H1 (cell line): ENCODE results near the gene TMEM164. TPM values are rescaled to one million over a fixed set of nuclear protein-coding genes. Genes with fewer than 3 reads are reported as not detected.

Experiments
- CTCF ChIA-PET: fragments of 300-600 bp; sonication (Branson Sonifier 250); formaldehyde crosslinking; loops from one replicate; lab custom pipeline; 2021; ENCODE audit not compliant: partially characterized antibody; lab: Charles Lee
- POLR2A ChIA-PET: fragments of 300-600 bp; sonication (Branson Sonifier 250); formaldehyde crosslinking; loops from one replicate; lab custom pipeline; 2021; ENCODE audit warnings: inconsistent platforms; ENCODE audit not compliant: partially characterized antibody; lab: Charles Lee
- DNase-seq, 2 experiments: peaks; one replicate each; pipeline versions ENCODE4 v3.0.0 to v3.0.0-alpha.2; 2010 to 2022; ENCODE audit warnings: low spot score in 2 of 2, low read depth in 1 of 2, mixed read lengths in 1 of 2
- FAIRE-seq: peaks from 2 replicates; lab custom pipeline; 2011; peaks lifted over from hg19 to GRCh38; lab: Jason Lieb, UNC
- H2AFZ ChIP-seq: 2 replicates; pipeline ENCODE4 v1.8.1; 2012; ENCODE audit warnings: low read length, inconsistent platforms
- H2AK5ac ChIP-seq: 2 replicates; pipeline ENCODE4 v1.6.1; 2013; ENCODE audit warnings: low read depth, low read length
- H2BK120ac ChIP-seq: replicated peaks from 2 replicates; pipeline ENCODE3; 2013; ENCODE audit warnings: low read depth, low read length, inconsistent platforms
- H2BK12ac ChIP-seq: 2 replicates; pipeline ENCODE4 v1.6.1; 2013; ENCODE audit warnings: low read depth, low read length
- H2BK15ac ChIP-seq: 2 replicates; pipeline ENCODE4 v1.6.1; 2013; ENCODE audit warnings: low read length
- H2BK20ac ChIP-seq: 2 replicates; pipeline ENCODE4 v1.6.1; 2013; ENCODE audit warnings: low read length
- H2BK5ac ChIP-seq: 2 replicates; pipeline ENCODE4 v1.6.1; 2013; ENCODE audit warnings: low read depth, low read length
- H3K14ac ChIP-seq: 2 replicates; pipeline ENCODE4 v1.6.1; 2013; ENCODE audit warnings: inconsistent platforms; ENCODE audit not compliant: insufficient read length
- H3K18ac ChIP-seq: 2 replicates; pipeline ENCODE4 v1.6.1; 2013; ENCODE audit warnings: low read length; ENCODE audit errors: extremely low read depth
- H3K23ac ChIP-seq: 2 replicates; pipeline ENCODE4 v1.6.1; 2013; ENCODE audit warnings: inconsistent platforms; ENCODE audit not compliant: insufficient read length
- H3K23me2 ChIP-seq: 2 replicates; pipeline ENCODE4 v1.6.1; 2013; ENCODE audit warnings: low read depth, low read length
- H3K27ac ChIP-seq: 2 replicates; pipeline ENCODE4 v1.6.1; 2011; ENCODE audit warnings: low read depth, low read length, inconsistent platforms
- H3K27me3 ChIP-seq, 4 experiments: replicated peaks in 1 of 4; 1 replicate in 1 of 4; 2 replicates in 3 of 4; pipeline versions ENCODE4 v1.6.1 to v1.8.1; 2011 to 2013; ENCODE audit warnings: low read length in 3 of 4, mild to moderate bottlenecking in 3 of 4, inconsistent platforms in 2 of 4, mixed read lengths in 2 of 4, moderate library complexity in 1 of 4; ENCODE audit not compliant: control insufficient read depth in 3 of 4, insufficient read depth in 3 of 4; ENCODE audit errors: extremely low read depth in 1 of 4
- H3K36me3 ChIP-seq, 4 experiments: 2 replicates each; pipeline versions ENCODE4 v1.6.1 to v1.8.1; 2011 to 2013; ENCODE audit warnings: mild to moderate bottlenecking in 4 of 4, low read length in 3 of 4, moderate library complexity in 2 of 4, control low read depth in 1 of 4, inconsistent platforms in 1 of 4; ENCODE audit not compliant: insufficient read depth in 4 of 4, control insufficient read depth in 2 of 4
- H3K4ac ChIP-seq: replicated peaks from 2 replicates; pipeline ENCODE3; 2013; ENCODE audit warnings: low read length, low read depth, mixed read lengths, inconsistent platforms; ENCODE audit not compliant: insufficient read length
- H3K4me1 ChIP-seq, 4 experiments: replicated peaks in 1 of 4; 1 replicate in 1 of 4; 2 replicates in 3 of 4; pipeline versions ENCODE4 v1.6.1 to v1.8.1; 2011 to 2013; ENCODE audit warnings: low read length in 3 of 4, inconsistent platforms in 2 of 4, mixed read lengths in 1 of 4; ENCODE audit not compliant: insufficient read depth in 4 of 4, control insufficient read depth in 3 of 4
- H3K4me2 ChIP-seq, 2 experiments: 2 replicates each; pipeline versions ENCODE4 v1.6.1 to v1.8.1; 2011 to 2013; ENCODE audit warnings: low read depth in 2 of 2, low read length in 2 of 2, control low read depth in 1 of 2, inconsistent platforms in 1 of 2, mild to moderate bottlenecking in 1 of 2; ENCODE audit not compliant: insufficient read depth in 1 of 2
- H3K4me3 ChIP-seq, 4 experiments: fragments of 200-600, 300-600 bp in 1 of 4; sonication (generic), shearing (Covaris generic), sonication (Bioruptor Twin) in 1 of 4; 2 replicates each; pipeline versions ENCODE4 v1.5.1 to v1.8.1; 2011 to 2016; ENCODE audit warnings: low read length in 4 of 4, low read depth in 3 of 4, control low read depth in 2 of 4, inconsistent platforms in 2 of 4, mild to moderate bottlenecking in 2 of 4, mixed read lengths in 1 of 4, moderate library complexity in 1 of 4; ENCODE audit not compliant: insufficient read depth in 2 of 4; ENCODE audit errors: extremely low read depth in 1 of 4
- H3K56ac ChIP-seq: replicated peaks from 2 replicates; pipeline ENCODE3; 2013; ENCODE audit warnings: low read depth, mild to moderate bottlenecking, mixed read lengths, low read length, inconsistent platforms; ENCODE audit not compliant: insufficient read length
- H3K79me1 ChIP-seq: 2 replicates; pipeline ENCODE4 v1.6.1; 2013; ENCODE audit warnings: low read depth, low read length, control low read depth
- H3K79me2 ChIP-seq, 2 experiments: 2 replicates each; pipeline versions ENCODE4 v1.6.1 to v1.8.1; 2012 to 2013; ENCODE audit warnings: low read length in 2 of 2, mild to moderate bottlenecking in 2 of 2, inconsistent platforms in 1 of 2; ENCODE audit not compliant: insufficient read depth in 2 of 2, control insufficient read depth in 1 of 2
- H3K9ac ChIP-seq, 4 experiments: replicated peaks in 1 of 4; 1 replicate in 1 of 4; 2 replicates in 3 of 4; pipeline versions ENCODE4 v1.6.1 to v1.8.1; 2011 to 2013; ENCODE audit warnings: low read depth in 3 of 4, low read length in 3 of 4, control low read depth in 2 of 4, mild to moderate bottlenecking in 2 of 4, moderate library complexity in 2 of 4, inconsistent platforms in 1 of 4; ENCODE audit errors: extremely low read depth in 1 of 4
- H3K9me3 ChIP-seq, 2 experiments: 2 replicates each; pipeline versions ENCODE4 v1.6.1 to v1.8.1; 2012 to 2013; ENCODE audit warnings: mild to moderate bottlenecking in 2 of 2, moderate library complexity in 2 of 2, control low read depth in 1 of 2, inconsistent platforms in 1 of 2, low read depth in 1 of 2, low read length in 1 of 2, mixed read lengths in 1 of 2; ENCODE audit not compliant: insufficient read depth in 2 of 2
- H4K20me1 ChIP-seq, 2 experiments: replicated peaks in 1 of 2; 2 replicates each; pipeline versions ENCODE3 to v1.8.1; 2011 to 2013; ENCODE audit warnings: inconsistent platforms in 2 of 2, low read length in 2 of 2, mild to moderate bottlenecking in 1 of 2; ENCODE audit not compliant: insufficient read depth in 2 of 2, control insufficient read depth in 1 of 2
- H4K5ac ChIP-seq: 2 replicates; pipeline ENCODE4 v1.6.1; 2013; ENCODE audit warnings: low read length, low read depth, mixed read lengths, inconsistent platforms; ENCODE audit not compliant: insufficient read length
- H4K8ac ChIP-seq: 2 replicates; pipeline ENCODE4 v1.8.0; 2013; ENCODE audit warnings: mild to moderate bottlenecking, moderate library complexity, low read length, inconsistent platforms; ENCODE audit not compliant: insufficient read depth; ENCODE audit errors: extremely low read depth
- H4K91ac ChIP-seq: replicated peaks from 2 replicates; pipeline ENCODE3; 2013; ENCODE audit warnings: low read length, mixed read lengths, inconsistent platforms; ENCODE audit not compliant: insufficient read length
- KDM4A ChIP-seq: IDR thresholded peaks from one replicate; pipeline ENCODE4 v1.7.1; 2012; ENCODE audit warnings: low read depth, mild to moderate bottlenecking, moderate library complexity, low read length, inconsistent platforms; ENCODE audit not compliant: severe bottlenecking
- TAF1 ChIP-seq: IDR thresholded peaks from 2 replicates; pipeline ENCODE4 v1.6.1; 2011; ENCODE audit warnings: mild to moderate bottlenecking, low read depth, low read length
- WGBS, 2 experiments: shearing (Covaris generic) in 1 of 2; methylation state at CpG; one replicate each; pipeline versions ENCODE4 v1.1.6 to v1.1.7; 2013 to 2015; ENCODE audit warnings: low lambda C conversion rate in 2 of 2, mixed read lengths in 2 of 2, inconsistent platforms in 1 of 2, low coverage in 1 of 2, missing lambda C conversion rate in 1 of 2; ENCODE audit not compliant: insufficient replicate concordance in 2 of 2, insufficient coverage in 1 of 2, insufficient read length in 1 of 2; ENCODE audit errors: extremely low coverage in 1 of 2, missing lambda C conversion rate in 1 of 2; 5-methylcytosine and 5-hydroxymethylcytosine counted together
- polyA plus RNA-seq, 7 experiments: library from polyadenylated mRNA; depleted of rRNA in 3 of 7; stranded (reverse) in 5 of 7; unstranded in 2 of 7; fragments of >200 nt in 5 of 7; fragments of 200-250 nt in 2 of 7; gene quantifications; 1 replicate in 5 of 7; 2 replicates in 1 of 7; 4 replicates in 1 of 7; pipeline versions ENCODE4 v1.2.1 to v1.2.3, GENCODE V29; 2011 to 2013; ENCODE audit warnings: missing spikeins in 2 of 7, mixed read lengths in 2 of 7
- total RNA-seq: library from RNA; stranded (reverse); fragmentation: NEBNext Ultra II Directional; extraction: Animal tissue kit (Norgen Biotek cat#: 25700); gene quantifications from 2 replicates; pipeline ENCODE4 v1.2.1, GENCODE V29; 2021

Gene TMEM164
- total and polyA plus RNA-seq, 2 of the 8 experiments (the other 6 are each of a cell fraction or from before 2014, with no cell fraction given), result 7.3 to 14.8 TPM

DNA sequence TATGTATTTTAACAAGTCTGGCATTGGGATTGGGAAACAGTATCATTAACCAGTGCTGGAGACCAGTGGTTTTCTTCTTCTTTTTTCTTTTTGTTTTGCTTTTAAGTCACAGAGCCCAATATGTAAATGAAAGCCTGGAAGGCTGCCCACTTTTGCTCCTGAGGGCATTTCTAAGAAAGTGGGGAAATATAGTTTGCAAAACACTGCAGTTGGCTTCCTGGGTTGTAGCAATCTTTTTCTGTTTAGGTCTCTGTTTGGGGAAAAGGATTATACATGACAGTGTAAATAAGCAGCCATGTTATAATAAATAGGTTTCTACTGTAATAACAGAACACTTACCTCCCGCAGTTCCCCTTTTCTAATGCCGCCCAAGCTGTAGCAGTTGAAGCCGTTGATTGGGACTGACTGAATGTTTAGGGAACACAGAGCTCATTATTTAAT lies 105.5 kb downstream of the TMEM164 start:
- H3K4me1 ChIP-seq, result no peaks in the 10 kb centered on the region
- no peaks in the 10 kb centered on the region for H4K20me1 ChIP-seq
- no peak overlapping the region for H2BK120ac ChIP-seq
- POLR2A ChIA-PET, result no interaction called here
- no peak overlapping the region for H2AFZ ChIP-seq
- no peak overlapping the region for H2BK12ac ChIP-seq
- DNase-seq, result no peak
- WGBS, 2 experiments, result 81% methylated on average over 3 of the region's 3 CpGs; no CpG with 5 or more reads in 1 of the 2 experiments
- H3K23ac ChIP-seq, result no peak overlapping the region
- TF ChIP-seq KDM4A (no peak), TAF1 (no peak)
- no peaks in the 10 kb centered on the region for H3K79me1 ChIP-seq
- no peaks in the 10 kb centered on the region for H3K27me3 ChIP-seq
- H4K5ac ChIP-seq, result no peak overlapping the region
- H3K4me2 ChIP-seq, result no peak overlapping the region
- no peaks in the 10 kb centered on the region for H3K79me2 ChIP-seq
- no peak overlapping the region for H3K9ac ChIP-seq
- H3K27ac ChIP-seq, result no peak overlapping the region
- no peak overlapping the region for H2AK5ac ChIP-seq
- no peak overlapping the region for H3K18ac ChIP-seq
- H2BK20ac ChIP-seq, result no peak overlapping the region
- no peak overlapping the region for H2BK15ac ChIP-seq
- no peak overlapping the region for H3K4me3 ChIP-seq
- FAIRE-seq, result no peak
- H2BK5ac ChIP-seq, result no peak overlapping the region
- H3K14ac ChIP-seq, result no peak overlapping the region
- H3K36me3 ChIP-seq, result no peaks in the 10 kb centered on the region
- CTCF ChIA-PET, result no interaction called here
- no peaks in the 10 kb centered on the region; the same call in 1 of the 2 replicates for H3K23me2 ChIP-seq
- H3K4ac ChIP-seq, result no peak overlapping the region
- no peak overlapping the region for H4K8ac ChIP-seq
- H4K91ac ChIP-seq, result no peak overlapping the region
- no peak overlapping the region for H3K56ac ChIP-seq
- no peaks in the 10 kb centered on the region for H3K9me3 ChIP-seq
